Prostate gland (tissue), 2 donors: ENCODE measurements around the gene TMEM184A.

Source experiments
- CTCF ChIP-seq, 4 experiments: fragments of 200-600 bp in 2 of 4; fragments of 450-650 bp in 2 of 4; sonication (generic) in 2 of 4; IDR thresholded peaks; 1 replicate in 3 of 4; 2 replicates in 1 of 4; pipeline ENCODE4 v1.5.1; 2016 to 2019; ENCODE audit warnings: antibody characterized with exemption in 4 of 4, mild to moderate bottlenecking in 2 of 4, moderate library complexity in 2 of 4
- POLR2A ChIP-seq: fragments of 450-650 bp; IDR thresholded peaks from one replicate; pipeline ENCODE4 v1.6.1; 2016; ENCODE audit warnings: antibody characterized with exemption, mild to moderate bottlenecking

GRCh38 chr7:1492640-1493039 is 63.4 kb downstream of the TMEM184A start:
- TF ChIP-seq POLR2A (no peak), CTCF (IDR thresholded peaks at IDR 0.05) (no peak)
